SK-N-SH (cell line): ENCODE results near the gene FUS. TPM values are rescaled to one million over a fixed set of nuclear protein-coding genes. Genes with fewer than 3 reads are reported as not detected.

ENCODE experiments used
- CTCF ChIA-PET: fragments of 300-600, 350-600 bp; formaldehyde crosslinking; extraction: SDS; loops from one replicate; lab custom pipeline; 2021; lab: Yijun Ruan, JAX
- POLR2A ChIA-PET: fragments of 350-600 bp; sonication (Branson Sonifier 250); formaldehyde crosslinking; extraction: SDS; loops from one replicate; lab custom pipeline; 2020; ENCODE audit warnings: antibody characterized with exemption, inconsistent platforms; lab: Yijun Ruan, JAX
- DNase-seq: peaks from one replicate; pipeline ENCODE4 v3.0.0; 2012
- H2AFZ ChIP-seq: fragments of 200-600 bp; sonication (generic); 2 replicates; pipeline ENCODE4 v1.8.1; 2016; ENCODE audit warnings: antibody characterized with exemption, mild to moderate bottlenecking, low read depth
- H3F3A ChIP-seq: fragments of 200-600 bp; sonication (generic); replicated peaks from 2 replicates; pipeline ENCODE3; 2016; ENCODE audit warnings: antibody characterized with exemption, mild to moderate bottlenecking; ENCODE audit not compliant: insufficient read depth
- H3K27ac ChIP-seq, 2 experiments: fragments of 200-500 bp in 1 of 2; fragments of 200-600 bp in 1 of 2; sonication (Bioruptor generic) in 1 of 2; sonication (generic), shearing (Covaris generic) in 1 of 2; 2 replicates each; pipeline versions ENCODE4 v1.5.1 to v1.6.1; 2014 to 2016; ENCODE audit warnings: low read depth in 2 of 2, inconsistent platforms in 1 of 2, low read length in 1 of 2, mild to moderate bottlenecking in 1 of 2, mixed read lengths in 1 of 2
- H3K27me3 ChIP-seq: fragments of 200-600 bp; sonication (generic), shearing (Covaris generic); 2 replicates; pipeline ENCODE4 v1.6.1; 2016; ENCODE audit warnings: mixed run types; ENCODE audit not compliant: insufficient read depth
- H3K36me3 ChIP-seq, 2 experiments: fragments of 200-500 bp in 1 of 2; fragments of 200-600 bp in 1 of 2; sonication (Bioruptor generic) in 1 of 2; sonication (generic) in 1 of 2; replicated peaks in 1 of 2; 2 replicates each; pipeline versions ENCODE3 to v1.5.1; 2014 to 2016; ENCODE audit warnings: low read length in 1 of 2, mild to moderate bottlenecking in 1 of 2; ENCODE audit not compliant: insufficient read depth in 2 of 2, control insufficient read depth in 1 of 2
- H3K4me1 ChIP-seq, 2 experiments: fragments of 200-500 bp in 1 of 2; fragments of 200-600 bp in 1 of 2; sonication (Bioruptor generic) in 1 of 2; sonication (generic), shearing (Covaris generic) in 1 of 2; 2 replicates each; pipeline versions ENCODE4 v1.5.1 to v1.6.1; 2014 to 2016; ENCODE audit warnings: low read depth in 1 of 2, low read length in 1 of 2, mixed run types in 1 of 2; ENCODE audit not compliant: insufficient read depth in 2 of 2, control insufficient read depth in 1 of 2
- H3K4me2 ChIP-seq: fragments of 200-600 bp; sonication (generic), shearing (Covaris generic); 2 replicates; pipeline ENCODE4 v1.6.1; 2017; ENCODE audit warnings: mixed run types
- H3K4me3 ChIP-seq, 2 experiments: fragments of 200-500 bp in 1 of 2; fragments of 200-600 bp in 1 of 2; sonication (Bioruptor generic) in 1 of 2; sonication (generic), shearing (Covaris generic) in 1 of 2; 2 replicates each; pipeline versions ENCODE4 v1.5.1 to v1.8.1; 2014 to 2016; ENCODE audit warnings: low read depth in 2 of 2, inconsistent platforms in 1 of 2, low read length in 1 of 2, mild to moderate bottlenecking in 1 of 2, mixed read lengths in 1 of 2, moderate library complexity in 1 of 2
- H3K79me2 ChIP-seq: fragments of 200-600 bp; sonication (generic); 2 replicates; pipeline ENCODE4 v1.8.1; 2017; ENCODE audit warnings: mild to moderate bottlenecking; ENCODE audit not compliant: insufficient read depth
- H3K9ac ChIP-seq: fragments of 200-600 bp; sonication (generic); 2 replicates; pipeline ENCODE4 v1.6.1; 2017; ENCODE audit warnings: mixed run types
- H3K9me2 ChIP-seq: fragments of 200-600 bp; sonication (generic); 2 replicates; pipeline ENCODE4 v1.6.1; 2017; ENCODE audit warnings: mixed run types
- H3K9me3 ChIP-seq: fragments of 200-600 bp; sonication (generic); 2 replicates; pipeline ENCODE4 v1.6.1; 2017; ENCODE audit warnings: mixed run types, mild to moderate bottlenecking, moderate library complexity
- H4K20me1 ChIP-seq: fragments of 200-600 bp; sonication (generic); 2 replicates; pipeline ENCODE4 v1.6.1; 2017; ENCODE audit warnings: mild to moderate bottlenecking, mixed run types; ENCODE audit not compliant: insufficient read depth
- CHD2 ChIP-seq: fragments of 150-350 bp; IDR thresholded peaks from 2 replicates; pipeline ENCODE4 v1.6.1; 2018; ENCODE audit warnings: low read length; ENCODE audit not compliant: partially characterized antibody
- ELF1 ChIP-seq: IDR thresholded peaks from 2 replicates; pipeline ENCODE4 v1.4.0; 2012
- GABPA ChIP-seq: IDR thresholded peaks from 2 replicates; pipeline ENCODE4 v1.4.0; 2012; ENCODE audit warnings: low read depth, mild to moderate bottlenecking
- MEF2A ChIP-seq: IDR thresholded peaks from 2 replicates; pipeline ENCODE4 v1.4.0; 2012; ENCODE audit warnings: low read depth, borderline replicate concordance
- PBX3 ChIP-seq: IDR thresholded peaks from 2 replicates; pipeline ENCODE4; 2012
- RAD21 ChIP-seq: IDR thresholded peaks from 2 replicates; pipeline ENCODE4 v1.6.1; 2012; ENCODE audit warnings: mild to moderate bottlenecking, low read length
- RCOR1 ChIP-seq: fragments of 150-350 bp; IDR thresholded peaks from 2 replicates; pipeline ENCODE4 v1.6.1; 2017; ENCODE audit warnings: antibody characterized with exemption, low read length
- RFX5 ChIP-seq: IDR thresholded peaks from 2 replicates; pipeline ENCODE4 v1.6.1; 2012; ENCODE audit warnings: mild to moderate bottlenecking, improper control_type of control experiment, low read length
- RXRA ChIP-seq: IDR thresholded peaks from 2 replicates; pipeline ENCODE4 v1.4.0; 2012; ENCODE audit warnings: low read depth, mild to moderate bottlenecking, borderline replicate concordance
- SMC3 ChIP-seq: IDR thresholded peaks from 2 replicates; pipeline ENCODE4 v1.6.1; 2012; ENCODE audit warnings: low read depth, low read length, improper control_type of control experiment
- TCF12 ChIP-seq: IDR thresholded peaks from 2 replicates; pipeline ENCODE4 v1.4.0; 2012
- TEAD4 ChIP-seq: IDR thresholded peaks from 2 replicates; pipeline ENCODE4 v1.4.0; 2012; ENCODE audit warnings: mild to moderate bottlenecking, borderline replicate concordance; ENCODE audit not compliant: insufficient read depth
- USF1 ChIP-seq: IDR thresholded peaks from 2 replicates; pipeline ENCODE4 v1.4.0; 2012; ENCODE audit warnings: low read depth, borderline replicate concordance
- ZBTB33 ChIP-seq: IDR thresholded peaks from 2 replicates; pipeline ENCODE4 v1.4.0; 2012; ENCODE audit warnings: low read depth, borderline replicate concordance
- WGBS: methylation state at CpG from one replicate; pipeline ENCODE4 v1.1.6; 2017; ENCODE audit warnings: low lambda C conversion rate; 5-methylcytosine and 5-hydroxymethylcytosine counted together
- polyA plus RNA-seq, 3 experiments: library from polyadenylated mRNA; depleted of rRNA; stranded (reverse); fragments of >200 nt; gene quantifications; 2 replicates each; pipeline ENCODE4 v1.2.3, GENCODE V29; 2012
- TF ChIP-seq, protein P1 (sequence below): fragments of 150-350 bp; IDR thresholded peaks from 2 replicates; pipeline ENCODE4 v1.6.1; 2016; ENCODE audit warnings: mild to moderate bottlenecking, low read depth, low read length
- TF ChIP-seq, protein P2 (sequence below): IDR thresholded peaks from 2 replicates; pipeline ENCODE4 v1.4.0; 2012; ENCODE audit warnings: low read depth

The FUS gene
- polyA plus RNA-seq, 1 of the 3 experiments (the other 2 are of a cell fraction): 429 TPM

DNA sequence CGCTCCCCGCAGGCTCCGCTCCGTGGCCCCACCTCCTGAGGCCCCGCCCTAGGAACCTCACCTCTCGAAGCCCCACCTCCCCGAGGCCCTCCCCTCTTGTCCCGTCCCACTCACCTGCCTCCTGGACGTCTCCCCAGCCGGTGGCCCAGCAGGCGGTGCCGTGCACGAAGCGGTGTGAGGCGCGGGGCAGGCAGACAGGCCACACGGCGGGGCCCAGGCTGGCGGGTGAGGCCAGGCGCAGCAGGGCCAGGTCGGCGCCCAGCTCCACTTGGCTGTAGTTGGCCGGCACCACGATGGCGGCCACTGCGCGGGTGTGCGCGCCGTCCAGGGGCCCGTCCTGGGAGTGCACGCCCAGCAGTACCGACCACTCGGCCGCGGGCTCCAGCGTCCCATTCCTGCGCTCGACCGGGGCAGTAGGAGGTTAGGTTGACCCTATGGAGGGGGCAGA, 31.6 kb upstream of the FUS start (continued):
- TF ChIP-seq, protein P1, sequence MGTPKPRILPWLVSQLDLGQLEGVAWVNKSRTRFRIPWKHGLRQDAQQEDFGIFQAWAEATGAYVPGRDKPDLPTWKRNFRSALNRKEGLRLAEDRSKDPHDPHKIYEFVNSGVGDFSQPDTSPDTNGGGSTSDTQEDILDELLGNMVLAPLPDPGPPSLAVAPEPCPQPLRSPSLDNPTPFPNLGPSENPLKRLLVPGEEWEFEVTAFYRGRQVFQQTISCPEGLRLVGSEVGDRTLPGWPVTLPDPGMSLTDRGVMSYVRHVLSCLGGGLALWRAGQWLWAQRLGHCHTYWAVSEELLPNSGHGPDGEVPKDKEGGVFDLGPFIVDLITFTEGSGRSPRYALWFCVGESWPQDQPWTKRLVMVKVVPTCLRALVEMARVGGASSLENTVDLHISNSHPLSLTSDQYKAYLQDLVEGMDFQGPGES: no peak

- POLR2A ChIA-PET: no interaction called here
- CTCF ChIA-PET: no interaction called here
- H3K4me1 ChIP-seq: no peaks in the 10 kb centered on the region
Measured at GRCh38 chr16:31148896-31149295, 31.0 kb upstream of the FUS start.

More at GRCh38 chr16:31148896-31149295, 31.0 kb upstream of the FUS start:
- Histone ChIP-seq H3K36me3 (no peaks in the 10 kb centered on the region), H3K27ac (no peak overlapping the region), H4K20me1 (no peaks in the 10 kb centered on the region), H3K9me2 (no peaks in the 10 kb centered on the region), H3K27me3 (no peaks in the 10 kb centered on the region), H3K79me2 (no peaks in the 10 kb centered on the region), H2AFZ (no peak overlapping the region), H3K9ac (no peak overlapping the region), H3F3A (peaks cover 6% of the 10 kb centered on the region), H3K9me3 (no peaks in the 10 kb centered on the region), H3K4me3 (no peak overlapping the region), H3K4me2 (no peak overlapping the region)
- DNase-seq: peak; percentile 19
- 86% methylated on average over 15 of the region's 25 CpGs for WGBS
- TF ChIP-seq RAD21 (no peak), ZBTB33 (no peak), MEF2A (no peak), TEAD4 (no peak), USF1 (no peak), GABPA (no peak), PBX3 (no peak), RFX5 (no peak), CHD2 (no peak), SMC3 (no peak), RXRA (no peak), RCOR1 (no peak), ELF1 (no peak), TCF12 (no peak)
- TF ChIP-seq, protein P2, sequence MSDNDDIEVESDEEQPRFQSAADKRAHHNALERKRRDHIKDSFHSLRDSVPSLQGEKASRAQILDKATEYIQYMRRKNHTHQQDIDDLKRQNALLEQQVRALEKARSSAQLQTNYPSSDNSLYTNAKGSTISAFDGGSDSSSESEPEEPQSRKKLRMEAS: no peak
